ENCODE results near the gene PAK6. TPM values are rescaled to one million over a fixed set of nuclear protein-coding genes. Genes with fewer than 3 reads are reported as not detected.

The PAK6 gene
- polyA plus RNA-seq, 1 of the 3 experiments (the other 2 are of a cell fraction), result 0.07 TPM

GRCh38 chr15:40266828-40267304 lies 28.0 kb downstream of the PAK6 start (continued):
- no peak for TF ChIP-seq FOXJ3 (CRISPR knock-in tag; IDR thresholded peaks at IDR 0.05)
- TF ChIP-seq FOXM1 (IDR thresholded peaks at IDR 0.05; ENCODE audit: low read depth), result no peak
- no peak for TF ChIP-seq TEAD4 (IDR thresholded peaks at IDR 0.05; ENCODE audit: borderline replicate concordance, insufficient read depth)
- TF ChIP-seq IRF3 (IDR thresholded peaks at IDR 0.05; ENCODE audit: low read depth, low read length), result no peak
- no peak for TF ChIP-seq SMC3 (IDR thresholded peaks at IDR 0.05; ENCODE audit: low read depth, low read length)
- no peak for TF ChIP-seq GABPA (IDR thresholded peaks at IDR 0.05; ENCODE audit: low read depth)
- TF ChIP-seq POLR2AphosphoS5 (IDR thresholded peaks at IDR 0.05; ENCODE audit: low read depth, low read length), result no peak
- TF ChIP-seq RXRA (IDR thresholded peaks at IDR 0.05; ENCODE audit: borderline replicate concordance, low read depth), result no peak

GRCh38 chr15:40267670-40268069 lies 28.8 kb downstream of the PAK6 start:
- Histone ChIP-seq H3K27ac (ENCODE audit: low read depth in 2 of 2, low read length in 1 of 2) (no peak overlapping the region), H3K9ac (no peak overlapping the region), H3K27me3 (ENCODE audit: insufficient read depth) (no peaks in the 10 kb centered on the region), H3K4me2 (no peak overlapping the region), H3K79me2 (ENCODE audit: insufficient read depth) (no peaks in the 10 kb centered on the region), H2AFZ (ENCODE audit: low read depth) (no peak overlapping the region), H3K36me3 (replicated peaks in 1 of 2; ENCODE audit: control insufficient read depth in 1 of 2, insufficient read depth in 2 of 2, low read length in 1 of 2) (no peaks in the 10 kb centered on the region), H3K9me3 (no peaks in the 10 kb centered on the region), H3F3A (replicated peaks; ENCODE audit: insufficient read depth) (peaks cover 5% of the 10 kb centered on the region), H3K9me2 (no peaks in the 10 kb centered on the region), H3K4me3 (ENCODE audit: low read depth in 2 of 2, low read length in 1 of 2) (no peak overlapping the region), H3K4me1 (ENCODE audit: control insufficient read depth in 1 of 2, insufficient read depth in 2 of 2, low read depth in 1 of 2, low read length in 1 of 2) (peaks cover 0 to 2% of the 10 kb centered on the region in 2 experiments; a peak in 1 of 4 replicates), H4K20me1 (ENCODE audit: insufficient read depth) (no peaks in the 10 kb centered on the region)
- POLR2A ChIA-PET, result interaction anchor here (0.6 kb wide), 1 partner anchor 15 kb away, joined by 5 read pairs; no protein-coding TSS in a partner anchor
- CTCF ChIA-PET, result interaction anchor here (1.9 to 25.6 kb wide), 5 partner anchors 11 to 72 kb away, joined by 5 to 868 read pairs (median 720); partner anchors contain the start of genes INAFM2, PAK6 and PLCB2
- DNase-seq, result no peak
- 92% methylated on average over 3 of the region's 4 CpGs for WGBS (ENCODE audit: low lambda C conversion rate)
- no peak for TF ChIP-seq NRF1 (IDR thresholded peaks at IDR 0.05; ENCODE audit: low read depth, low read length)
- TF ChIP-seq ZBTB33 (IDR thresholded peaks at IDR 0.05; ENCODE audit: borderline replicate concordance, low read depth), result no peak
- no peak for TF ChIP-seq FOXJ3 (CRISPR knock-in tag; IDR thresholded peaks at IDR 0.05)
- TF ChIP-seq RXRA (IDR thresholded peaks at IDR 0.05; ENCODE audit: borderline replicate concordance, low read depth), result no peak
- TF ChIP-seq TCF12 (IDR thresholded peaks at IDR 0.05), result no peak

- Histone ChIP-seq H3K27ac (ENCODE audit: low read depth in 2 of 2, low read length in 1 of 2) (no peak overlapping the region), H3K4me3 (ENCODE audit: low read depth in 2 of 2, low read length in 1 of 2) (no peak overlapping the region), H3K9ac (no peak overlapping the region), H3K79me2 (ENCODE audit: insufficient read depth) (no peaks in the 10 kb centered on the region), H3K9me2 (no peaks in the 10 kb centered on the region), H3K36me3 (replicated peaks in 1 of 2; ENCODE audit: control insufficient read depth in 1 of 2, insufficient read depth in 2 of 2, low read length in 1 of 2) (no peaks in the 10 kb centered on the region), H3K9me3 (no peaks in the 10 kb centered on the region), H2AFZ (ENCODE audit: low read depth) (no peak overlapping the region), H3F3A (replicated peaks; ENCODE audit: insufficient read depth) (no peaks in the 10 kb centered on the region), H3K4me2 (no peak overlapping the region), H3K27me3 (ENCODE audit: insufficient read depth) (no peaks in the 10 kb centered on the region), H4K20me1 (ENCODE audit: insufficient read depth) (no peaks in the 10 kb centered on the region), H3K4me1 (ENCODE audit: control insufficient read depth in 1 of 2, insufficient read depth in 2 of 2, low read depth in 1 of 2, low read length in 1 of 2) (peaks cover 0 to 2% of the 10 kb centered on the region in 2 experiments; a peak in 1 of 4 replicates)
- no peak for TF ChIP-seq TAF1 (IDR thresholded peaks at IDR 0.05; ENCODE audit: borderline replicate concordance, low read depth, low read length)
- ChIA-PET POLR2A (no interaction called here), CTCF (interaction anchor here (0.6 to 25.6 kb wide), 7 partner anchors 9 to 224 kb away, joined by 3 to 868 read pairs (median 61); partner anchors contain the start of genes INAFM2, PAK6 and PLCB2)
- DNase-seq, result no peak
- 55% methylated on average over 1 of the region's 4 CpGs for WGBS (ENCODE audit: low lambda C conversion rate)
Observed at GRCh38 chr15:40269604-40270003, 30.7 kb downstream of the PAK6 start.
